ENCODE measurements around the gene KTI12.
"Not testable (repeated sequence)": the region's sequence is repeated elsewhere in the genome, so short reads cannot be mapped to it uniquely, and the experiment has no call there.

Gene KTI12

DNA sequence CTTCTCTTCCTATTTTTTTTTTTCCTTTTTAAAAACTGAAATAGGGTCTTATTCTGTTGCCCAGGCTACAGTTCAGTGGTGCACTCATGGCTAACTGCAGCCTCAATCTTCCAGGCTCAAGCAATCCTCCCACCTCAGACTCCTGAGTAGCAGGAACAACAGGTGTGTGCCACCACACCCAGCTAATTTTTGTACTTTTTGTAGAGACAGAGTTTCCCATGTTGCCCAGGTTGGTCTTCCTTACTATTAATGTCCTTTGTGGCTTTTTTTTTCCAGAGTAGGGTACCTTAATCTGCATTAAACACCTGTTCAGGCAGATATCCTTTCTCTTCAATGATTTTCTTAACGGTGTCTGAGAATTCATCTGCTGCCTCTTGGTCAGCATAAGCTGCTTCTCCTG is 4.3 kb upstream of the KTI12 start:
- no peak for DNase-seq (ENCODE audit: low spot score)

DNA sequence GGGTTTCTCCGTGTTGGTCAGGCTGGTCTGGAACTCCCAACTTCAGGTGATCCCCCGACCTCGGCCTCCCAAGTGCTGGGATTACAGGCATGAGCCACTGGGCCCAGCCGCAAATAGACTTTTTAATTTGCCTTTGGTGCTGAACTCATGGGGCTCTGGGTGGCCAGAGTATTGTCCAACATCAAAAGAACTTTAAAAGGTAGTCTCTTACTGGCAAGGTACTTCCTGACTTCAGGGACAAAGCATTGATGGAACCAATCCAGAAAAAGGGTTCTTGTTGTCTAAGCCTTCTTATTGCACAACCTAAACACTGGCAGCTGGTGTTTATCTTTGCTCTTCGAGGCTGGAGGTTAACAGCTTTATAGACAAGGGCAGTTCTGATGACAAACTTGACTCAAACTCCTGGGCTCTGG is 3.8 kb upstream of the KTI12 start:
- DNase-seq (ENCODE audit: low spot score), result no peak

DNA sequence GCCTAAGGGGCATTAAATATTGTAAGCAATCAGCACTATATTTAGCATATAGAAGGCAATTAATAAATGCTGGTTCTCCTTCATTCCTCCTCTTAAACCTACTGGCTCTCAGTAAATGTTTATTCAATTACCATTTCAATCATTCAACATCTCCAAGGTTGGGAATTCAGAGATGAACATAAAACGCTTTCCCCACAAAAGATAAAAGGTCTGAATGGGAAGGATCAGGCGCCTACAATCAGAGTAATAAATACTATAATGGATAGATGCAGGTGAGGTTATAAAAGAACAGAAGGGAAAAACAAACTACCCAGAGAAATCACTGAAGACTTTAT is 407 bp upstream of the KTI12 start:
- DNase-seq (ENCODE audit: low spot score), result no peak

DNA sequence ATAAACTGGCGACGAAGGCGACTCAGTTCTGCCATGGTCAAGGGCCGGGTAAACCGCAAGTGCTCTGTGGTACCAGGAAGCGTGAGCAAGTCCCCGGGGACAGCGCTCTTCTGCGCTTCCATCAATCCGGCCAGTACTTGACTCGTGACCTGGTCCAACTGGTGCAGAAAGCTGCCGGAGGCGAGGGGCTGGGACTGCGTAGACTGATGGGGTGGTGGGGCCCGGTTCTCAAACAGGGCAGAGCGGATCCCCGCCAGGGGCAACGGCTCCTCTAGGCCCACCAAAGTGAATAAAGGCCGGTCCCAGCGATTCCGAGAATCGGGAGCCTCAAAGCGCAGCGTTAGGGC is 852 bp downstream of the KTI12 start:
- peak; percentile 66 for DNase-seq (ENCODE audit: low spot score)

DNA sequence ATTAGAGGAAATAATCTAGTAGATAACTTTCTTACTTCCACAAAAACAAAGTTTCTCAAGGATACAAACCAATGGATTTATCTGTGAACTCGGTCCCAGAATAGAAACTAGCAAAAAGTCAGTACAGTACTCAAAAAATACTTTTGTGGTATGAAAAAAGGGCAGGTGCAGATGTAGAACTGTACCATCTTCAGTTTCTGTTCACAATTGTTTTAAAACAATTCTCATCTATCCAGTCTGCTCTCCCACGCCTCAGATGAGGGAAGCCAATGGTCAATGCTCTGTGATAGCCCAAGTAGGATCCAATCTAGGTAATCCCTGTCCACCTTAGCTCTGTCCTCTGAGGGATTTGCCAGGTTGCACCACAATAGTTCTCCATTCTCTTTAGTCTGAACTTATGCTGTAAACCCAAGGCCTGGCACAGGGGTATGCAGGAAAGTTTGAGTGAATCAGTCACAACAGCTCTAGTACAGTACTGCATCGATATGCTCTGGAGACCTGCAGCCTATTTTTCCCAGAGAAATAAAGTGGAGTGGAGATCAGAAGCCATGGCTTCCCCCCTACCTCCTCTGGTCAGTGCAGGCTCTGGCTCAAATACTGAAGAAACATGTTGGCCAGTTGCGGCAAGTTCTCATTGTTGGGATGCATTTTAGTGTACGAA is 1.4 kb downstream of the KTI12 start:
- no peak for DNase-seq (ENCODE audit: low spot score)

DNA sequence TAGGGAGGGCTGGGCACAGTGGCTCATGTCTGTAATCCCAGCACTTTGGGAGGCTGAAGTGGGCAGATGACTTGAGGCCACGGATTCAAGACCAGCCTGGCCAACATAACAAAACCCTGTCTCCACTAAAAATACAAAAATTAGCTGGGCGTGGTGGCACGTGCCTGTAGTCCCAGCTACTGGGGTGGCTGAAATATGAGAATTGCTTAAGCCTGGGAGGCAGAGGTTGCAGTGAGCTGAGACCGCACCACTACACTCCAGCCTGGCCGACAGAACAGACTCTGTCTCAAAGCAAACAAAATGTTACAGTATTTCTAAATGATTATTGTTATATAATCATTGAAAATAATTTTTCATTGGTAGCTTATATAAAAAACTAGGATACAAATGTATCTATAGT is 4.8 kb downstream of the KTI12 start:
- DNase-seq (ENCODE audit: low spot score), result not testable (repeated sequence)

DNA sequence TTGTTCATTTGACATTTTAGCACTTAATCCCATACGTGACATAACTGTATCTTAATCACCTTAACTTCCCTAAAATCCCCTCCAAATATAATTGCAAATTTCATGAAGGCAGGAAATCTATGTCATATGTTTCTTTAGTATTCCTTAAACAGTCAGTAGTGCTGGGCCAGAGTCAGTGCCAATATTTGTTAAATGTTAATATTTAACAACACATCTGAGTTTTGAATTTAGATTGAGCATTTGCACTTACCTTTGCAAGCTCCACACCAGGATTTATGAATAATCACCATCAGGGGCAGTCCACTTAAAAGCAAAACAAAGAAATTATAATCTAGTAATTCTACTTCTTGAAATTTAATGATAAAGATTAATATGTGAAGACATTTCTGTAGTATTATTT is 5.3 kb downstream of the KTI12 start:
- no peak for DNase-seq (ENCODE audit: low spot score)

DNA sequence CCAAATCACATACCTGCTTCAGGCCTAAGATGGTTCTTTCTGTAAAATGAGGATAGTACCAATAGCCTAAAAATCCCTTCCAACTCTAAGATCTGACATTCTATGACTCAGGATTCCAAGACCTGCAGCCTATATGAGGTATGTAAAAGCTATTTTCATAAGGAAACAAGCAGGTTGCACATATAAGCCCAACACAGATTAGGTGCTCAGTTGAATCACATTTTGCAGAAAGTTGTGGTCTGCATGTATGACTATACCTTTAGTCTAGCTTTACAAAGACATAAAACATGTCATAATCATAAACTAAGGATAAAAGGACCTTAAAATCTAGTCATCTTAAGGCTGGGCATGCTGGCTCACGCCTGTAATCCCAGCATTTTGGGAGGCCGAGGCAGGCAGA is 7.3 kb downstream of the KTI12 start:
- no peak for DNase-seq (ENCODE audit: low spot score)

DNA sequence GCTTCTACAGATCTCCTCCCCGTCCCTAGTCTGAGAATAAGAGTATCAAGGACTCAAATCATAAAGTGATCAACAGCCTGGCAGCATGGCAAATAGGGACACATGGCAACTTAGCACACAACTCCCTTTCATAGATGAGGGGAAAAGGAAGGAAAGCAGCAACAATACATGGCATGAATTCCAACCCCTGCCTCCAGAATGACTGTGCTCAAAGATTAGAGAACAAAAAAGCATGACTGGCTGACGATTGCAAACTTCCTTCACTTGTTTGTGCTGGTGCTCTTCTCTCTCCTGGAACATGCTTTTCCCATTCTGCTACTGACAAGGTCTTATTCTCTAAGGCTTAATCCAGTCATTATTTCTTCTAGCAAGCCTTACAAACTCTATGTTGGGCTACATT is 11.5 kb downstream of the KTI12 start:
- DNase-seq (ENCODE audit: low spot score), result no peak

DNA sequence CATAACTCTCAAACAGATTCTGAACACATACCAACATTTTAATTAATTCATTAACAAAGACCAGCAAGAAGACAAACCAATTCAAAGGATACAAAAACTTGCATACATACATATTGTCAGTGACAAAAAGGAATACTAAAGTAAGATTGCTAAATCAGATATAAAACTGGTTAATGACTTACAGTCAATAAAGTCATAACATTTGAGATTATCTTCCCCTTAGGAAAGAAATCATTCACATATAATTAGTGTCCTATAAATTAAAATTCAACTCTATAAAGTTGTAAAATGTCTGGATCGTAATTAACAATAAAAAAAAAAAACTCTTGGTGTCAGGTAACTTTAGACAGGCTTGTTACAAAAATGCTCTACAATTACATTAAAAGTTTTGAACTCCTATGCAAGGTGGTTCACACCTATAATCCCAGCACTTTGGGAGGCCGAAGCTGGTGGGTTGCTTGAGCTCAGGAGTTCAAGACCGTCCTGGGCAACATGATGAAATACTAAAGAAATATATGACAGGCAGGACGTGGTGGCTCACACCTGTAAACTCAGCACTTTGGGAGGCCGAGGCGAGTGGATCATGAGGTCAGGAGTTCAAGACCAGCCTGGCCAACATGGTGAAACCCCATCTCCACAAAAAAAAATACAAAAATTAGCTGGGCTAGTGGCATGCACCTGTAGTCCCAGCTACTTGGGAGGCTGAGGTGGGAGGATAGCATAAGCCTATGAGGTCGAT is 25.4 kb downstream of the KTI12 start:
- no peak for DNase-seq (ENCODE audit: low spot score)

DNA sequence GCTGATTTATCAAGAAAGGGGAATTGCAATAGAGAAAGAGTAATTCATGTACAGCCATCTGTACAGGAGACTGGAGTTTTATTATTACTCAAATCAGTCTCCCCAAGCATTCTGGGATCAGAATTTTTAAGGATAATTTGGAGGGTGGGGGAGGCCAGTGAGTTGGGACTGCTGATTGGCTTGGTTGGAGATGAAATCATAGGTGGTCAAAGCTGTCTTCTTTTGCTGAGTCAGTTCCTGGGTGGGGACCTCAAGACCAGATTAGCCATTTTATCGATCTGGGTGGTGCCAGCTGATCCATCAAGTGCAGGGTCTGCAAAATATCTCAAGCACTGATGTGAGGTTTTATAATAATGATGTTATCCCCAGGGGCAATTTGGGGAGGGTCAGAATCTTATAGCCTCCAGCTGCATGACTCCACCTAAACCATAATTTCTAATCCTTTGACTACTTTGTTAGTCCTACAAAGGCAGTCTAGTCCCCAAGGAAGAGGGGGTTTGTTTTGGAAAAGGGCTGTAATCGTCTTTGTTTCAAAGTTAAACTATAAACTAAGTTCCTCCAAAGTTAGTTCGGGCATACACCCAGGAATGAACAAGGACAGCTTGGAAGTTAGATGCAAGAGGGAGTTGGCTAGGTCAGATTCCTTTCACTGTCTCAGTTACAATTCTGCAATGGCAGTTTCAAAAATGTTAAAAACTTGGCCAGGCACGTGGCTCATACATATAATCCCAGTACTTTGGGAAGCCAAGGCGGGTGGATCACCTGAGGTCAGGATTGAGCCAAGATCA is 26.2 kb downstream of the KTI12 start:
- DNase-seq (ENCODE audit: low spot score), result no peak

DNA sequence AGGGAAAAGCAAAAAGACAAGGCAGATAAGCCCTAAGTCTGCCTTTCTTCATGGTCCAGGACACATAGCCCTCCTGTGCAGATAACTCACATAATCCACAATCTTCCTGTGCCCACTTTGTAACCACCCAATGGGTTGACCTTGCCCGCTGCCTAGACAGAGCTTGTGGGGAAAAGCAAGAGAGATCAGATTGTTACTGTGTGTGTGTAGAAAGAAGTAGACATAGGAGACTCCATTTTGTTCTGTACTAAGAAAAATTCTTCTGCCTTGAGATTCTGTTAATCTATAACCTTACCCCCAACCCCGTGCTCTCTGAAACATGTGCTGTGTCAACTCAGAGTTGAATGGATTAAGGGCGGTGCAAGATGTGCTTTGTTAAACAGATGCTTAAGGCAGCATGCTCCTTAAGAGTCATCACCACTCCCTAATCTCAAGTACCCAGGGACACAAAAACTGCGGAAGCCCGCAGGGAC is 27.5 kb downstream of the KTI12 start:
- DNase-seq (ENCODE audit: low spot score), result not testable (repeated sequence)

DNA sequence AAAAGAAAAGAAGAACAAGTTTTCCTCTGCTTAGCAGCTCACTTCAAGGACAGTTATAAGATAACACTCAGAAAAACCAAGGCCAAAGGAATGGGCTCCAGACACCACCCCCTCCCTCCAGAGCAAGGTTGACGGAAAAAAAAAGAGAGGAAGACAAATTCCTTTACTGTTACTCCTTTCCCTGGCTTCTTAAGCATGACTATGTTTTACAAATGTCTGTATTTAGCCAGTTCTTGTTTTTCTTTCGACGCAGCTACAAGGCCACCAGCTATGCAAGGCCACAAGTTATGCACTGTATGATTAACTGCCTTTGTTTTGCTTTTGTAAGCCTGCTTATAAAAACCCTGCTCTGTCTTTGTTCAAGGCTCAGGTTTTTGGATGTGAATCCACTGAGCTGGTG is 28.1 kb downstream of the KTI12 start:
- DNase-seq (ENCODE audit: low spot score), result not testable (repeated sequence)

DNA sequence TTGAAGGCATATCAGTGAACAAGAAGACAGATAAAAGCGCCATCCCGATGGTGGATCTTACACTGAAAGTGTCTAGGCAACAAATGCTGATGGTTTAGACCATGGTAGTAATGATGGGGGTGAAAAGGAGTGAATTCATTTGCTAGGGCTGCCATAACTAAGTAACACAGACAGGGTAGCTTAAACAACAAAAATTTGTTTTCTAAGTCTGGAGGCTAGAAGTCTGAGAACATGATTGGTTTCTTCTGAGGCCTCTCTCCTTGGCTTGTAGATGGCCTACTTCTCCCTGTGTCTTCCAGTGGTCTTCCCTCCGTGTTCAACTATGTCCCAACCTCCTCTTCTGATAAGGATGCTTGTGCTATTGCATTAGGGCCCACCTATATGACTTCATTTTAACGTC is 29.7 kb downstream of the KTI12 start:
- no peak for DNase-seq (ENCODE audit: low spot score)

DNA sequence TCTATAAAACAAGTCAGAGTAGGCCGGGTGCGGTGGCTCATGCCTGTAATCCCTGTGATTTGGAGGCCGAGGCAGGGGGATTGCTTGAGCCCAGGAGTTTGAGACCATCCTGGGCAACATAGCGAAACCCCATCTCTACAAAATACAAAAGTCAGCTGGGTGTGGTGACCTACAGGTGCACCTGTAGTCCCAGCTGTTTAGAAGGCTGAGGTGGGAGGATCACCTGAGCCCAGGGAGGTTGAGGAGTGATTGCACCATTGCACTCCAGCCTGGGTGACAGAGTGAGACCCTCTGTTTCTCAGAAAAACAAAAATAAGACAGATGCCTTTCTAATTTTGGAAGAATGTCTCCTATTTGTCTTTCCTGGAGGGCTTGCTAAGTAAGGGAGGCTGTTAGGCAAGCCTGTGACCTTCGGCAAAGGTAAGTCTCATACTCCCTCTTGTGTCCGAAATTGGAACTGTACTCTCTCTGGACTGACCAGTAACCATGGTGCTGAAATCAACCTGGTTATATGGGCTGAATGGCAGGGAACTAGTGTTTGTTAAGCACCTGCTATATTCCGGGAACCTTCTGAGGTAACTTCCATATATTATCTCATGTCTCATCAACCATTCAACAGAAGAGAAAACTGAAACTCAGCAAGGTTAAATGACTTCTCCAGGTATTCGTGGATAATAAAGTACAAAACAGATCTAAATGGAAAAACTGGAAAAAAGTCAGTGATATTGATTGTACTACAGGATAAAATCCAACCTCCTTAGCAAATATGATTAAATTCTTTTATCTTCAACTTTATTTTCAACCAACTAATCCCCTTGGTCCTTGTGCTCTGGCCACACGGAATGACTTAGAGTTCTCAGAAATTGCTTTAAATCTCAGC is 31.3 kb downstream of the KTI12 start:
- no peak for DNase-seq (ENCODE audit: low spot score)

DNA sequence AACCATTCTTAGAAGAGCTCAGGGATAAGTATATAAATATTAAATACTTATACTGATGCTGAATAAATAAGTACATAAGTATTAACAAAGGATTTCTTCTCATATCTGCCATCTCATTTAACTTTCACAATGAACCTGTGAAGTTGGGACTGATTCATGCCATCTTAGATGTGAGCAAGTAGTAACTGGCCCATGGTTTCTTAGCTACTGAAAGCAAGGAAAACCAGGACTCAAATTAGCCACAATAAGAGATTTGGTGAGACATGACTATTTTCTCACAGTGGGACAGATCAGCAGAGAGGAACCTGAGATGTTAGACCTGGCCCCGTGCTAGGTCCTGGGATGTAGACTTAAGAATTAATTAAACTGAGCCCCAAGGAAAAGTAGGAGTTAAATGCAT is 34.9 kb downstream of the KTI12 start:
- no peak for DNase-seq (ENCODE audit: low spot score)

DNA sequence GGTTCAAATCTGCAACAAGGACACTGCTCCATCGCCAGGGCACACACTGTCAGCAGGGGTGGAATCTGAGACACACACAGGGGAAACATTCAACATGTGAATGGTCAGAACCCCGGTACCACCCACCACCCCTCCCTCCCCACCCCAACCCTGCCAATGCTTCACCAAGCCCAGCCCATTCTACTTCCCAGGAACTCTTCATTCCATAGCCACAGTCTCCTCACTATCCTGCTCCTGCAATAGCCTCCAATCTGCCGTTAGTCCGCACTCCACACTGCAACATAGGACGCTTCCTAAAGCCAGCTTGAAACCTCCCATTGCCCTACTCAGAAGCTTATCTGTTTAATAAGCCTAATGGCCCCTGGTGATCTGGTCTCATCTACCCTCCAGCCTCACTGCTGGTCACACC is 35.6 kb downstream of the KTI12 start:
- DNase-seq (ENCODE audit: low spot score), result no peak

DNA sequence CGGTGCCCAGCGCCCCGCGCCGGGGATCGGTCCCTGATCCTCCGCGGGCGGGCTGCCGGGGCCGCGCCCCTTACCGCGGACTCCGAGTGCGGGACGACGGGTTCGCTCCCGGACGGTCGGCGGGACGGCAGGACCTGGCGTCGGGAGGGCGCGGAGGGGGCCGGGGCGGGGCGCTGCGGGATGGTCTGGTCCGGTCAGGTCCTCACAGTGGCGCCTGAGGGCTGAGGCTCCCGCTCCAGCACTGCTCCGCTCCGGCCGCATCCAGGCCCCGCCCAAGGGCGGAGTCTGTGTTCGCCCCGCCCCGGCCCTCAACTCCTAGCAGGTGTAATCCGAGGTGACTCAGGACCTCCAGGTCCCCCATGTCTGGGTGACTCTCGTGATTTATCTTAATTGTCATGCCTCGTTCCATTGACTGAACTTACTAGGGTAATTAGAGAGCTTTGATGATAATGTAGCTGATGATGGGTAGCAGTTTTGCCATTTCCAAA is 43.1 kb downstream of the KTI12 start, which contains the start of gene RAB3B:
RAB3B (minus strand) TSS at position 223 of the 488 bp plus-strand sequence. CDS start 13,583 bp downstream, outside the sequence.
- DNase-seq (ENCODE audit: low spot score), result no peak

DNA sequence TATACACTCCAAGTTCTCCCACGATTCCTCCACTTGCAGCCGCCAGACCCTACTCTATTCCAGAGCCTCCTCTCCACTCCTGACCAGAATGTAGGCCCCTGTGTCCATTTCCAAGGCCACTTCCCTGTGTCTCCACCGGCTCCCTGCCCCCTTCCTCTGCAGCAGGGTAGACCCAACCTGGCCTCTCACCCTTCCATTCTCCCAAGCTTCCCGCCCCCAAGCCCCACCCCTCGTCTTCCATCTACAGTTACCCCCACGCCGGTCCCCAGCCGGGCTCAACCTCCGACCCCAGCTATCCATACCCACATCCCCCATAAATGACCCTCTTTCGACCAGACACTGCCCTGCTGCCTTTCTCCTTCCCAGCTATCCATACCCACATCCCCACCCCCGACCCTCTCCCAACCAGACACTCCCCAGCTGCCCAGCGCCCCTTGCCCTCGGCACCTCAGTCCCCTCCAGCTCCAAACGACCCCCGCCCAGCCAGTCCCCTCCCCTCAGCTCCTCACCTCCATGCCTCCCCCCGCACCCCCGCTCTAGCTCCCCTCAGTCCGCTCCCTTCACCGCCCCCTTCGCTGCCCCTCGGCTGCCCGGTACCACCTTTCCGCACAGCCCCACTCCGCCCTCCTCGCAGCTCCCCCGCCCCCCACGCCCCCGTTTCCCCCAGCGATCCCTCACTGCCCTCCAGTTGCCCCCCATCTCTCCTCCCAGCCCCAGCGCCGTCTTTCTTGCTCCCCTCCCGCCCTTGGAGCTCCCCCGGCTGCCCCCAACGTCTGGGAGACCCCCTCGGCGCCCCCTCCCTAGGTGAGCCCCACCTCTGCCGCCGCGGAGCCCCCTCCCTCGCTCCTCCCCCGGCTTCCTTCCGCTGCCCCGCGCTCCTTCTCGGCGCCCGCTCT is 43.8 kb downstream of the KTI12 start:
- no peak for DNase-seq (ENCODE audit: low spot score)

DNA sequence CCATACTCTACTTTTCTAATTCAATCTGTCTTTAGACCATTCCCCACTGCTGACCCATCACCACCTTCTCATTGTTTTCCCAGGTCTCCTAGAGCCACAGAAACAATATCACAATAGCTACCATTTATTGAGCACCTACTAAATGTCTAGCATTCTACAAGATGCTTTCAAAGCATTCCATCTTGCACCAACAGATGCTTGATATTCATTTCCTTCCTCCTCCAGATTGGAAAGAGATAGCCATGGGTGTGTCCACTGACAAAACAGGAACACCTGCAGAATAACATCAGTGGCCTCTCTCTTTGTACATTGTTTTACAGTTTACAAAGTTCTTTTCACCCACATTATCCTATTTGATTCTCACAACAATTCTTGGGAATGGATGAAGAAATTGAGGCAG is 45.4 kb downstream of the KTI12 start:
- DNase-seq (ENCODE audit: low spot score), result no peak

DNA sequence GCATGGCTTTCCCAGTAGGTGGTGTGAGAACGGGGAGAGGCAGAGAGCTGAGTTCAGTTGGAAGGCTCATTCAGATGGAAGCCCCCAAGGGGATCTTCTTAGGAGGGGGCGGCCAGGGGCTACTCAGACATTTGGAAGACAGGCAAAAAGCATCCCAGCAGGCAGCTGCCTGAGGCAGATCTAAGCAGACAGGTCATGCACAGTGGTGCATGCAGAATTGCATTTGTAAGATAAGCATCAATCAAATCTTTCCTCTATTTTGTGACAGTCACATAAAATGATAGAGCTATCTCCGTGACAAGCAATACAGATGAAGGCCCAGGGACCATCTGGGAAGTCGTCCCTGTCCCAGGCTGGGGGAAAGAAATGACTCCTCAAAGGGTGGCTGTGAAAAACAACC is 46.9 kb downstream of the KTI12 start:
- DNase-seq (ENCODE audit: low spot score), result no peak

All from left forelimb (tissue), 1 donor.